Fibroblast of mammary gland (primary cell): ENCODE data around the gene OR13C2.
A peak's percentile ranks its signal among the peaks of the same experiment; 100 is the strongest.

Source experiments
- DNase-seq: peaks from one replicate; pipeline ENCODE4 v3.0.0-alpha.2; 2010; ENCODE audit warnings: low read depth
- H3K4me3 ChIP-seq: 2 replicates; pipeline ENCODE4 v1.5.1; 2011; ENCODE audit warnings: low read depth, mild to moderate bottlenecking, low read length, moderate library complexity; ENCODE audit not compliant: control insufficient read depth
- CTCF ChIP-seq: conservative IDR thresholded peaks from 2 replicates; pipeline ENCODE4 v1.5.1; 2011; ENCODE audit warnings: low read depth, low read length, inconsistent platforms; ENCODE audit not compliant: control insufficient read depth, insufficient read depth

Gene OR13C2

GRCh38 chr9:104577263-104577662 lies 28.2 kb downstream of the OR13C2 start:
- H3K4me3 ChIP-seq, result no peak overlapping the region
- no peak for TF ChIP-seq CTCF
- DNase-seq, result no peak

GRCh38 chr9:104575456-104575855 lies 30.0 kb downstream of the OR13C2 start:
- TF ChIP-seq CTCF, result no peak
- peak; percentile 54 for DNase-seq

GRCh38 chr9:104572612-104573011 lies 32.8 kb downstream of the OR13C2 start:
- no peak for DNase-seq
- no peak overlapping the region for H3K4me3 ChIP-seq
- no peak for TF ChIP-seq CTCF

More at GRCh38 chr9:104575456-104575855, 30.0 kb downstream of the OR13C2 start:
- no peak overlapping the region for H3K4me3 ChIP-seq

- DNase-seq, result no peak
- no peak within 1 kb of the TSS for H3K4me3 ChIP-seq
- no peak for TF ChIP-seq CTCF
Observed at GRCh38 chr9:104568868-104569267, 36.6 kb downstream of the OR13C2 start, which contains the start of gene OR13C8. Gene OR13C8, plus strand, starts transcription at chr9:104569168. Its CDS starts 0 bp downstream, at chr9:104569168.

GRCh38 chr9:104564358-104564757 lies 41.1 kb downstream of the OR13C2 start:
- no peak overlapping the region for H3K4me3 ChIP-seq
- DNase-seq, result no peak
- no peak for TF ChIP-seq CTCF

GRCh38 chr9:104556830-104557634 lies 48.4 kb downstream of the OR13C2 start:
- no peak overlapping the region for H3K4me3 ChIP-seq
- no peak for DNase-seq
- no peak for TF ChIP-seq CTCF
